Upper lobe of left lung (tissue), 4 donors: ENCODE data around the gene KDM6B.

ENCODE experiments used
- POLR2A ChIP-seq, 4 donors: fragments of 450-650 bp; IDR thresholded peaks; one replicate each; pipeline ENCODE4 v1.5.1; 2016 to 2017; ENCODE audit warnings: antibody characterized with exemption in 4 of 4, mild to moderate bottlenecking in 2 of 4
- POLR2AphosphoS5 ChIP-seq, 2 donors: sonication (generic); formaldehyde crosslinking; IDR thresholded peaks; one replicate each; pipeline ENCODE4 v1.5.1; 2017; ENCODE audit warnings: antibody characterized with exemption in 2 of 2

DNA sequence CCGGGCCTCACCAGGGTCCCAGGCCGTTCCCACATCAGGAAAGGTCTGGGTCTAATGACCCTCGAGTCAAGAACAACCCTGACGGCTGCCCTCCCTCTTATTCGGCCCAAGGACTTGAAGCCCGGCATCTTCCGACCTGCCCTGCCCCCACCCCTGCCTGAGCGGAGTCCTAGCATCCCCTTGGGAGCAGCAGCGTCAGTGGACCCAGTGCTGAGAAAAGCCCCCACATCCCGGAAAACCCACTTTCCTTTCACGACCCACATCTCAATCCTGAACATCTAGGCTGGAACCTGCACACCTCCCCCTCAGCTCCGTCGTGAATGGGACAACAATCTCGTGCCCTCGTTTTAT, 21.6 kb downstream of the KDM6B start:
- TF ChIP-seq POLR2AphosphoS5 (IDR thresholded peaks at IDR 0.05) (no peak), POLR2A (IDR thresholded peaks at IDR 0.05) (no peak)
